GM12801 (cell line): ENCODE measurements around the gene CSF2RB.

Experiments
- TF ChIP-seq, protein P1 (sequence below): IDR thresholded peaks from one replicate; pipeline ENCODE4 v1.5.1; 2011; ENCODE audit warnings: control low read depth; ENCODE audit not compliant: insufficient read length; ENCODE audit errors: extremely low read depth

The CSF2RB gene

DNA sequence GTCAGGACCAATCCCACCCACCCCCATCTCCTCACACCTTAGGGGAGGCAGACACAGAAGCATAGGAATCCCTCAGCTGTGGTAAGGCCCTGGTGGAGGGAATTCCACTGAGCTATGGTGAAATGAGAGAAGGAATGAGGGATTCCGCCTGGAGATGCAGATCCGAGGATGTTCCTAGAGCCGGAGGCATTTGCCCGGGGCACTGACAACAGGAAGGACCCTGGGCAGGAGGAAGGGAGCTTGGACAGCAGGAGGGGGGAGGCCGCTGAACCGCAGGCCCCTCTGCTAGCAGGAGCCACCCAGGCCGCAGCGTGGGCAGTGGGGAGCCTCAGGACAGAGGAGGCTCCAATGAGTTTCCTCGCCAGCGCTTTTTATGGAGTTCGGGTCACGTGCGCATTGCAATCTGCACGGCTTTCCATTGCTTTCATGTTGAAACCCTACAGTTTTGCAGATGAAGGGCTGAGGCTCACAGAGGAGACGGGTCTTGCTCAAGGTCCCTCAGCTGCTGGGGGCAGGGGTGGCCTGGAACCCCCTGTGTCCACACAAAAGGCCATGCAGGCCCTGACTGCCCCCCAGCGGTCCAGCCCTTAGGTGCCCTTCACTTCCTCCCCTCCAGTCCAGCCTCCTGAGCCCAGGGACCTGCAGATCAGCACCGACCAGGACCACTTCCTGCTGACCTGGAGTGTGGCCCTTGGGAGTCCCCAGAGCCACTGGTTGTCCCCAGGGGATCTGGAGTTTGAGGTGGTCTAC is 15.5 kb downstream of the CSF2RB start:
- TF ChIP-seq, protein P1, sequence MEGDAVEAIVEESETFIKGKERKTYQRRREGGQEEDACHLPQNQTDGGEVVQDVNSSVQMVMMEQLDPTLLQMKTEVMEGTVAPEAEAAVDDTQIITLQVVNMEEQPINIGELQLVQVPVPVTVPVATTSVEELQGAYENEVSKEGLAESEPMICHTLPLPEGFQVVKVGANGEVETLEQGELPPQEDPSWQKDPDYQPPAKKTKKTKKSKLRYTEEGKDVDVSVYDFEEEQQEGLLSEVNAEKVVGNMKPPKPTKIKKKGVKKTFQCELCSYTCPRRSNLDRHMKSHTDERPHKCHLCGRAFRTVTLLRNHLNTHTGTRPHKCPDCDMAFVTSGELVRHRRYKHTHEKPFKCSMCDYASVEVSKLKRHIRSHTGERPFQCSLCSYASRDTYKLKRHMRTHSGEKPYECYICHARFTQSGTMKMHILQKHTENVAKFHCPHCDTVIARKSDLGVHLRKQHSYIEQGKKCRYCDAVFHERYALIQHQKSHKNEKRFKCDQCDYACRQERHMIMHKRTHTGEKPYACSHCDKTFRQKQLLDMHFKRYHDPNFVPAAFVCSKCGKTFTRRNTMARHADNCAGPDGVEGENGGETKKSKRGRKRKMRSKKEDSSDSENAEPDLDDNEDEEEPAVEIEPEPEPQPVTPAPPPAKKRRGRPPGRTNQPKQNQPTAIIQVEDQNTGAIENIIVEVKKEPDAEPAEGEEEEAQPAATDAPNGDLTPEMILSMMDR = no peak

DNA sequence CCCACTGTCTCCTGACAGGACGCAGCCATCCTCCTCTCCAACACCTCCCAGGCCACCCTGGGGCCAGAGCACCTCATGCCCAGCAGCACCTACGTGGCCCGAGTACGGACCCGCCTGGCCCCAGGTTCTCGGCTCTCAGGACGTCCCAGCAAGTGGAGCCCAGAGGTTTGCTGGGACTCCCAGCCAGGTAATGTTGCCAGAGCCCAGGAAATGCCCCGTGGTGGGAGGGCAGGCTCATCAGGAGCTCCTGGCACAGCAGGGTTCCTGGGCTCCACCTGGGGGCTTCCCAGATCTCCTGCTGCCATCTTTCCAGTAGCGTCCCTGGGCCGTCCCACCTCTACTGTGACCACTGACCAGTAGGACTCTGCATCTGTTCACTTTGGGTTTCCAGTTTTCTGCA is 16.2 kb downstream of the CSF2RB start:
- TF ChIP-seq, protein P1 = no peak

DNA sequence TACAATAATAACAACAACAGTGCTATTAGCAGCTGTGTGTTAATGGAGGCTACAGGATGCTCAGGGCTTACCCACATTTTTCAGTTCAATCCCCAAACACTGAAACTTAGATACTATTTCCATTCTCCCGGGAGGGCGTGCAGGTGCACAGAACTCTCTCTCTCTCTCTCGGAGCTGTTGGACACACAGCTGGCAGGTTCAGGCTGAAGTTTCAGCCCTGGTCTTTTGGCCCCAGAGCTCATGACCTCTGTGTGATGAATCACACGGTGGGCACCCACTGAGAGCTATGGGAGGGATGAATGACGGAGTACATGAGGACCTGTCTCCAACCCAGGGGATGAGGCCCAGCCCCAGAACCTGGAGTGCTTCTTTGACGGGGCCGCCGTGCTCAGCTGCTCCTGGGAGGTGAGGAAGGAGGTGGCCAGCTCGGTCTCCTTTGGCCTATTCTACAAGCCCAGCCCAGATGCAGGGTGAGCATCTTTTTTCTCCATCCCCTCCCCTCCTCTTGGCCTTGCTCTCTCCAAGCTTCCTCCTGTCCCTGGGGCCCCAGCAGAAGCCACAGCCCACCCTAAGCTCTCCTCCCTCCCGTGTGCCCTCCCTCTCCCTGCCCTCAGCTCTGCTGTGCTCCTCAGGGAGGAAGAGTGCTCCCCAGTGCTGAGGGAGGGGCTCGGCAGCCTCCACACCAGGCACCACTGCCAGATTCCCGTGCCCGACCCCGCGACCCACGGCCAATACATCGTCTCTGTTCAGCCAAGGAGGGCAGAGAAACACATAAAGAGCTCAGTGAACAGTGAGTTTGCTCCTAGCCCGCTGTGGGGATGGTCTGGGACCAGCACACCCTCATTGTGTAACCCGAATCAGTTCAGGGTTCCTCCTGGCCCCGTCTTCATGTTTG is 16.9 kb downstream of the CSF2RB start:
- TF ChIP-seq, protein P1 = no peak

DNA sequence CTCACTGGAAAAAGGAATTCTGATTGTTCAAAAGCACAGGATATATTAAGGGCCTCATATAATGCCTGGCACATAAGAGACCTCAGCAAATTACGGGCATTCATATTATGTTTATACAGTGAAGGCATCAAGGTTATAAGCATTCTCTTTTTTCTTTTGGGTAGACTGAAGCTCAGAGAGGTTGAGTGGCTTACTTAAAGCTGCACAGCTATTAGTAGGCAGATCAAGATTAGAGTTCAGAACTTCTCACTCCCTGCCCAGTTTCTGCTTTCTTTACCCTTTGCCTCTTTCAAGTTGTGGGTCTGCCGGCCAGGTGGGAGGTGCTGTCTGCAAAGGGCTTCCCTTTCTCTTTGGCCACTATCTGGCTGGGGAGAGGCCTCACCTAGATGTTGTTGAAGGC is 18.0 kb downstream of the CSF2RB start:
- TF ChIP-seq, protein P1 = no peak

DNA sequence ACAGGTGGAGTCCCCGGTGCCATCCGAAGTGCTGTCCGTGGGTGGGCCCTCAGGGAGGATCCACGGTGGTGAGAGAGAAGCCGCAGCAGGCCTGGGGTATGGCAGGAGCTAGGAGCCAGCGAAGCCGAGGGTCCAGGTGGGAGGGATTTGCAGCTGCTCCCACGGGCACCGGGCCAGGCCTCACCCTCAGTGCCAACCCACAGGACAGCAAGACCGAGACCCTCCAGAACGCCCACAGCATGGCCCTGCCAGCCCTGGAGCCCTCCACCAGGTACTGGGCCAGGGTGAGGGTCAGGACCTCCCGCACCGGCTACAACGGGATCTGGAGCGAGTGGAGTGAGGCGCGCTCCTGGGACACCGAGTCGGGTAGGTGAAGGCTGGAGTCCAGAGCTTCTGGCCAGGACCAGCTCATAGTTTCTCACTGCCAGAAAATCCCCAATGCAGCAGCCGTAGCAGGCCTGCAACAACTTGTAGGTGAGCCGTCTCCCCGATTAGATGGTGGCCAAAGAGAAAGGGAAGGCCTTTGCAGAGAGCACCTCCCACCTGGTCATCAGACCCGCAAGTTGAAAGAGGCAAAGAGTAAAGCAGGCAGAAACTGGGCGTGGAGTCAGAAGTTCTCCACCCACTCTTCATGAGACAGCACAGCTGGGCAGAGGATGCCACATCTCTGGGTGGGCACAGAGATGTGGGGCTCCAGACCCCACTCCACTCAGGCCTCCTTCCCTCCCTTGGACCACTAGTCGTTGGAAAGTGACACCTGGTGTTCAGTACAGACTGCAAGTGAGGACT is 20.4 kb downstream of the CSF2RB start:
- TF ChIP-seq, protein P1 = no peak

DNA sequence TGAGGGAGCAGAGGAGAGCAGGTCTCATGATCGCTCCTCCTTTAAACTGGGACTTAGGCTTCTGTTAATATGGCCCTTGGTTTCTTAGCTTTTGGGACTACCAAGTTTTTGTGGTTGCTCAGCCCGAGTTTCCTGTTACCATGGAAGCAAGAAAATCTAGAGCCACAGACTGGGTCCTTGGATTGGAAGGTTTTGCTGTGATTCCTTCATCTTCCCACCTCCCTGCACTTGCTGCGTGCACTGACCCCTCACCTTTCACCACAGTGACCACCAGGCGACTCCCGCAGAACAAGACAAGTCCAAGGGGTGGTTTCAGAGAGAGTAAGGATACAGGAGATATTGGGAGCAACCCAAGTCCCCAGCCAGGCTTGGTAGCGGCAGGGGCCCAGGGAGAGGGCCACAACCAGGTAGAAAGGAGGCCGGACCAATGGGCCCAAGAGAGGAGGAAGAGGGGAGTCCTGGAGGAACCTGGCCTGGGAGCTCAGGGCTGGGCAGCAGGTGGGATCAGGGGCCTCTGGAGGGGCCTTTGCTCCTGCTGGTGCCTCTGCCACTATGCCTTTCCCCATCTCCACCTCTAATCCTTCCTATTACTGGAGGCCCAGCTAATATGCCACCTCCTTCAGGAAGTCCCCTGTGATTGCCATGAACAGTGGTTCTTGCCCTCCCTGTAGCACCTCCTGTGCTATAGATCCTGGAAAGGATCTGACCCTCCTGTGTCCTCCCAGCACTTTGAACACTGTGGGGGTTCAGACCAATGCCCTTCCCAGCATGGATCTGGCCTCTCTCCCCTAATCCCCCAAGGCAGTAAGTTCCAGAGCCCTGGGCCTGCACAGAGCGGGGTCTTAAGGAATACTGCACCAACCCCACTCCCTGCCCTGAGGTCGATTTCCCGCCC is 21.2 kb downstream of the CSF2RB start:
- TF ChIP-seq, protein P1 = no peak
